GM21737 (cell line): ENCODE results near the gene PAPSS1.
"Not testable (repeated sequence)": the region's sequence is repeated elsewhere in the genome, so short reads cannot be mapped to it uniquely, and the experiment has no call there.

Experiments used
- ATAC-seq: cut with Tn5 transposase; IDR thresholded peaks from one replicate; pipeline ENCODE4 v1.9.1; 2021; ENCODE audit warnings: mild to moderate bottlenecking, moderate library complexity; ENCODE audit not compliant: unreplicated experiment

PAPSS1 gene

DNA sequence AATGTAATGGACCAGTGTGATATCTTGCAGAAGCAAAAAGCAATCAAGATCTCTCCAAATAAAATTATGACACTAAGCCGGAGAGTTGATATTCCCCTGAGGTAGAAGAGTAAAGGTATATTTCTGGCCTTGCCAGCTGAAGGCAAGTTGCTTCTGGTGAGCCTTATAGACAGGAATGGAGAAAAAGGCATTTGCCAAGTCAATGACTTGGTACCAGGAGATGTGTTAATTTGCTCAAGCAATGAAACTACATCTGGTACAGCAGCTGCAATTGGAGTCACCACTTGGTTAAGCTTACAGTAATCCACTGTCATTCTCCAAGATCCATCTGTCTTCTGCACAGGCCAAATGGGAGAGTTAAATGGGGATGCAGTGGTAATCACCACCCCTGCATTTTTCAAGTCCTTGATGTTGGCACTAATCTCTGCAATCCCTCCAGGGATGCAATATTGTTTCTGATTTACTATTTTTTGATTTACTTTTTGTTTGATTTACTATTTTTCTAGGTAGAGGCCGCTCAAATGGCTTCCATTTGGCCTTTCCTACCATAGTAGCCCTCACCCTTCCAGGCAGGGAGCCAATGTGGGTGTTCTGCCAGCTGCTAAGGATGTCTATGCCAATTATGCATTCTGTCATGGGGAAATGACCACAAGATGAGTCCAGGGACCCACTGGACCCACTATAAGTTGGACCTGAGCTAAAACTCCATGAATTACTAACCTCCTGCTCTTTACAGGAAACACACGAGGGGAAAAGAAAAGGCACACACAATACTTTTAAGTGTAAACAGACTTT lies 6.3 kb upstream of the PAPSS1 start:
- not testable (repeated sequence) for ATAC-seq

DNA sequence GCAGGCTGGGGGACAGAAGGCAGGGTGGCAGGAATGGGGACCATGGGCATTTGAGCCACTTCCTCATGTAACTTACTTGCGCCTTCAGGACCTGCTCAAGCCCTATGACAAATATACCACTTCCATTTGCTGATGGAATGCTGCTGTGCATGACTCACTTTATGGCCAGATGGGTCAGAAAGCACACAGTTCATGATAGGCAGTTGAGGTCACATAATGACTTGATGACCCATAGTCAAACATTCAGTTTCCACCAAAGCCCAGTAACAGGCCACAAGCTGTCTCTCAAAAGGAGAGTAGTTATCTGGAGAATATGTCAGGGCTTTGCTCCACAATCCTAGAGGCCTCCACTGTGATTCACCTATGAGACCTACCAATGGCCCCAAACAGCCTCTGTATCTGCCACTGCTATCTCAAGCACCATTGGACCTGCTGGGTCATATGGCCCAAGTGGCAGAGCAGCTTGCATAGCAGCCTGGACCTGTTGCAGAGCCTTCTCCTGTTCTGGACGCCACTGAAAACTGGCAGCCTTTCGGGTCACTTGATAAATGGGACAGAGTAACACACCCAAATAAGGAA lies 5.3 kb upstream of the PAPSS1 start:
- no peak for ATAC-seq

DNA sequence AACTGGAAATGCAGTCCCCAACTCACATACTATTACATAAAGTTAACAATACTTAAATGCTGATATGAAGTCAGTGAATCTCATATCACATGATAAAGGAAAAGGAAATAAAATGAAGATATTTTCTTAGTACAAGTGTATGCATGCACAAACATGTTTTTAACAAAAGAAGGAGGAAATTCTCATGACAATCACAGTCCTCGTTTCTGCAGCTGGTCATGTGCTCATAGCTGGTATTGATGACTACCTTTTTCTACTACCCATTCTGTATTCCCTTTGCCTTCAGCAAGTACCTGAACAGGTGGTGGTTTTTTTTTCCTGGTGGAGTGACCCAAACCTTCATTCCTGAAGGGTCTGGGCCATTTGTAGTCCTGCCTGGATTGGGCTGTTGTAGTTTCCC lies 3.3 kb upstream of the PAPSS1 start:
- not testable (repeated sequence) for ATAC-seq

DNA sequence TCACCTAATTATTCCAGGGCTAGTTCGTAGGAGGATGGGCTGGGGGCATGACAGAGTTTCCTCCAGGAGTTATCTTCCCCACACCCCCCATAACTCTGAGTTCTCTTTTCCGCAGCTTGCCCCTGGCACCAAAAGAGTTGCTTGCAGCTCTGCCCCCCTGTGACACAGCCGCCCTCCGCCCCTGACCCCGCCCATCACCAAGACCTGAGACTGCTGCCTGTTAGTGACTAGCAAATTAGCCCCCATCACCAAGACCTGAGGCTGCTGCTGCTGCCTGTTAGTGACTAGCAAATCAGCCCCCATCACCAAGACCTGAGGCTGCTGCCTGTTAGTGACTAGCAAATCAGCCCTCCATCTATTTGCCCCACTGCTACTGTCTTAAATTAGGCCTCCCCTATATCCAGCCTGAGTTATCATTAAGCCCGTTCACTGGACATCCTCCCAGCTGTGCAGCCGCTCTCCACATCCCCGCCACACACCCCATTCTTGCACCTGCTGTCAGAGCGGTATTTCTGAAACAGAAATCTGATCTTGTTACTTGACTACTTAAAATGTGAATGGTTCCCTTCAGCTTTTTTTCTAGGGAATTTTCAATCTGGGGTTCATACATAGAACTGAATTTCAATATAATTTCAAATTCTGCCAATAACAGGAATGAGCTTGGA lies 1.5 kb upstream of the PAPSS1 start:
- no peak for ATAC-seq

DNA sequence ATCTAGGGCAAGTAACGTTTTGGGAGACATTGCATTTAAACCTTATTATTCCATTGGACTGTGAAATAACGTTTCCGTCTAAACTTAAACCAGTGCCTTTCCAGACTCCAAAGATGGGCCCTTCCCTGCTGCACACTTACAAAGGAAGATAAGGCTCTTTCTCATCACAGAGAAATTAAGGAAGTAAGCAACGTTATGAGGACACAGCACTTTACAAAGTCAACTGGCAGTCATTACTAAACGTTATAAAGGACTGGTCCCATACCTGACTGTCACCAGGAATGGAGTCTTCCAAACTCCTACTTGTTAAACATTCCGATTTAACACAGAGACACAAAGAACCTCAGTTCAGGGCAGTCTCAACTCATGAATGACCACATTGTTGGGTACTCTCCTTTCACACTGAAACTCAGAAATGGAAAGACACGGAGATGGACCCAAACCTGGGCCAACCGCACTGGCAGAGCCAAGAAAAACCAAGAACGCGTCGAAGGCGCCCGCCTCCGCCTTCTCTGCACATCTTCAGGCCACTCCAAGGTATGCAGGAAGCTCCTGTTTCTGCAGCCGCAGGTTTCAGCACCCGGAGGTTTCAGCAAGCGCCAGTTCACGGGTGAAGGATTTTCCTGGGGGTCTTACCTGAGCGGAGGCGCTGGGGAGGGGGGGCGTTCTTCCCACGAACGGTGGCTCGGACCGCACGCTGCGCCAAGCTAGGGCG lies 670 bp downstream of the PAPSS1 start:
- ATAC-seq = peak; percentile 6

DNA sequence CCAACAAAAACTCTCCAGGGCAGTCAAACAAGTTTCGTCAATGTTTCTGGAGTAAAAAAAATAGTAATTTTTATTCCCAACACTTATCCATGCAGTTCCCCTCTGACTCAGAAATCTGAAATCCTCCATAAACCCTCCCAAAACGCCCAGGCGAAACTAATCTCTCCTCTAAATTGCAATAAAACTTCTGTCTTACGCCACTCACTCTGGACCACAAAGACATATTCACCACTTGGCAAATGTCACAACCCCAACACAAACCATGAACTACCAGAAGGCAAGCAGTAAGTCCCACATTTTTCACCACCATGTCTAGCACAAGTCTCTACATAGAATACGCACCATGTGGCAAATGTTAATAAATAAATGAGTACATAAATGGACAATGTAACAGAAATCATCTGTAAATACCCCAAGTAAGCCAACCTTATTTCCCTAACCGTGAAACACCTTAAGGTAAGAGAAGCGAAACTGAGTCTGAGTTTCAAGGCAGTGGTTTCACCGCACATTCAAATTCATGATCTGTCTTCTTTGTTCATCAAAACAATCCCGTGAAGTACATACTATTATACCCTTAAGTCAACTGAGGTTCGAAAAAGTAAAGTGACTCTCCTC lies 1.6 kb downstream of the PAPSS1 start:
- ATAC-seq = peak; percentile 22

DNA sequence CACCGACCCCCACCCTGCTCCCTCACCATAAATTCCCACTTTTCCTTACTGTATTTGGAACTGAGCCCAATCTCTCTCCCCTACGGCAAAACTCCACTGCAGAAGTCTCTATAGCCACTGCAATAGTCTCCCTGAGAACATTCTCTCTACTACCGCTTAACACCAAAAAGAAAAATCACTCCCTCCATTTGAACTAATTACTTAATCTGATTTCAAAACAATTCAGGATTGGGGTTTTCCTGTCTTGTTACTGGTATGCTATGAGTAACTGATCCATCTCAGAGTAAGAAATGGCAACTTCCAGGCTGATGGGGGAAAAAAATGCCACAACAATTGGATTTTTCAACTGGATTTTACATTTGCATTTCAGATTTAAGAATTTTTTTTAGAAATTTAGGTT lies 5.8 kb downstream of the PAPSS1 start:
- no peak for ATAC-seq

DNA sequence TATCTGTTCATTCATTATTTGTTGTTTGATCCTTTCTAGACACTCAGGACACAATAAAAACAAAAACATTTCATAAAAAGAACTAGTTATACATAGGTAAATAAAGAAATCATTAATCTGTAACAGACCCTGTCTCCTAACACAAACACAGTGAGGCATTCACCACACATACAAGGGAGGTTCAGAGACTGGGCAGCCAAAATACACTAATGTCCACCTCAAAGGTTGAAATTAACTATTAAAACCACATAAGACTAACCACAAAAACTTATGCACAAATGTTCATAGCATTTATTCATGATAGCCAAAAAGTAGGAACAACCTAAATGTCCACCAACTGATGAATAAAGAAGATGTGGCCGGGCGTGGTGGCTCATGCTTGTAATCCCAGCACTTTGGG lies 7.8 kb downstream of the PAPSS1 start:
- no peak for ATAC-seq

DNA sequence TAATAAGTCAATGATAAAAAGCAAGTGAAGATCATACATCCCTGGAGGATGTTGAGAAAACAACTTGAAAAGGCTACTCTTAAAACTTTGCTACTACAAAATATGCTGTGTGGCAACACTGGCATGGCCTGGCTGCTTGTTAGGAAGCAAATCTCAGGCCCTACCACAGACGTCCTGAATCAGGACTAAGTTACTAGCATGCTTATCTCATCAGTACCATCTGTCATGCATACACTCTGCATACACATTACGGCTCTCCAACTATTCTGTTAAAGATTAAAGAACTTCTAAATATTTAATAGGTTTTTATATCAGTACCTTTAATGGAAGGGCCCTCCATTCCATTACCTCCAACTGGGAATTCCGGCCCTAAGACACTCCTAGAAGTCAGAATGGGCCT lies 8.2 kb downstream of the PAPSS1 start:
- ATAC-seq = no peak

DNA sequence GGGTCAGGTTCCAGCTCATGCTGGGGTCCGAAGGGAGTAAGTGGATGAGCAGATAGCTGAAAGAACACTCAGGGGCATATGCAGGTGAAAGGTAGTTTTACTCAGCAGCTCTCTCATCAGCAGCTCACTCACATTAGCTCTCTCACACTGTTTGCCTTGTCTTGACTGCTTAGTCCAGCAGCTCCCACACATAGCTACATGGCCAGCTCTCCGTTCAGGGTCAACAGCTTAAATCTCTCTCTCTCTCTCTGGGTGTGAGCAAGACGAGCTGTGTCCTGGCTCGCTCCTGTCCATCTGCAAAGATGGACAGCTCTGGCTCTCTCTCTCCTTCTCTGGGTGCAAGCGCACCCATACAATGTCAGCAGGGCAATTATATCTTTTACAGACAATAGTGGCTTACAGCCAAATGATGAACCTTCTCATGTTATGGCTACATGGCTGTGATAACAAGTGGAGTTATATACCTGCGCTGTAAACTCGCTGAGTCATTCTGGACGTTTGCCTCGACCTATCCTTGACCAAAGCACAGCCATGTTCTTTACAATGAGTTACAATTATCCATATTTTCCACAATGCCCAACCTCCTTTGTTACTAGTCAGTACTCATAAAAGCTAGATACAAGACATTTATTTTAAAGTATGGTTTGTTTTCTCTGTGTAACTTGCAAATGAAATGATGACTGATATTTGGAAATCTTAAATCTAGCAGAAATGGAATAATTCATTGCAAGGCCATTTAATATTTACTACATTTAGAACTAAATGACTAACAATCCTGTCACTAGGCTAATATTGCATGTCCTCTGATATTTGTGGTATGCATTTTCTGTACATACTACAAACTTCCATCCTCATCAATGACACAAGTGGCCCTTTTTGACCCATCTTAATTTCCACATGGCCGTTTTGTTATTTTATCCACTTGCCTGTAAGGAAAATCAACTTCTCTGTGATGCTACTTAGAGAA lies 9.3 kb downstream of the PAPSS1 start:
- ATAC-seq = no peak

DNA sequence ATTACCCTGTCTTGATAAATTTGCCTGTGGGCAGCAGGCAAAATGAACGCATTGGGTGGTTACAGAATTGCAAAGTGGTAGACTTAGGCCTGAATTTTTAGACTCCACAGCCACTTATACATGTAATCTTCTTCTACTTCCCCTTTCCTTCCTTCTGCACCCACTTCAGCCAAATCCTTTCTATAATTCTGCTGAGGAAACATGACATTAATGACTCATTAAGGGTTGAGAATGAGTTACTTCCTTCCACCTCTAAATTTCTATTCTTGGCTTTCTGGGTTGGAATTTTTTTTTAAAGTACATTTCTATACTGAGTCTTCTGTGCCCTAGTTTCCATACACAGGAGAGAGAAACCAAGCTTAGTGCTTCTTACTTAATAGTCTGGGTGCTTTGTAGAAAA lies 10.1 kb downstream of the PAPSS1 start:
- no peak for ATAC-seq

DNA sequence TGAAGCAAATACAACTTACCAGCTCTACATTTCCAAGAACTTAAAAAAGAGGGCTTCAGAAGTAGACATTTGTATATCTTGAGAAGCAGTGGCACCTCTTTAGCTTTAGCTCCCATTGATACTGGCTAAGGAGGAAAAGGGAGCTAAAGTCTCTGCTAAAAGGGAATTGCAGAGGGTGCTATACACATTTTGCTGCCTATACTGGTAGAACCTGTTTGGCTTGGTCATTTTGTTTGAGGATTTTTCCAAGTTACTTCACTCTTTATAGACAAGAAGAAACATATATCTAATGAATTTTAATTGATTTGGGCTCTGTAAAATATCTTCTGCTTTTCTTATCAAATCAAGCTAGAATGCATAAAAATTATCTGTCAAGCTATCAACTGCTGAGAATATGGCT lies 11.8 kb downstream of the PAPSS1 start:
- no peak for ATAC-seq

DNA sequence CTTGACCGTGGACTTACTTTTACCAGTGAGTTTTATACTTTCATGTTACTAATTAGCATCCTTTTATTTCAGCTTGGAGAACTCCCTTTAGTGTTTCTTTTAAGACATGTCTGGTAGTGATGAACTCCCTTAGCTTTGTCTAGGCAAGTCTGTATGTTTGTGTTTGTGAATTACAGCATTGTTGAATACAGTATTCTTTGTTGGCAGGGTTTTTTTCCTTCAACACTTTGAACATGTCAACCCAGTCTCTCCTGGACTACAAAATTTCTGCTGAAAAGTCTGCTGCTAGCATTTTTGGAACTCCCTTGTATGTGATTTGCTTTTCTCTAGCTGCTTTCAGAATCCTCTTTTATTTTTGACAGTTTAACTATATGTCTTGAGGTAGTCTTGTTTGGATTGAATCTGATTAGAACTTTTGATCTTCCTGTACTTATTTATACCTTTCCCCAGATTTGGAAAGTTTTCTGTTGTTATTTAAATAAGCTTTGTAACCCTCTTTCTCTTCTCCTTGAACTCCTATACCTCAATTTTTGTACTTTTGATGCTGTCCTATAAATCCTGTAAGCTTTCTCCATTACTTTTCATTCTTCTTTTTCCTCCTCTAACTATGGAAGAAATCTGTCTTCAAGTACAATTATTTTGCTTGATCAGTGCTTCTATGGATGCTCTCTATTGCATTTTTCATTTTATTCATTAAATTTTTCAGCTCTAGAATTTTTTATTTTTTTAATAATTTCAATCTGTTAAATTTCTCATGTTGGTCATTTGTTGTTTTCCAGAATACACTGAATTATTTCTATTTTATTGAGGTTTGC lies 14.1 kb downstream of the PAPSS1 start:
- no peak for ATAC-seq

DNA sequence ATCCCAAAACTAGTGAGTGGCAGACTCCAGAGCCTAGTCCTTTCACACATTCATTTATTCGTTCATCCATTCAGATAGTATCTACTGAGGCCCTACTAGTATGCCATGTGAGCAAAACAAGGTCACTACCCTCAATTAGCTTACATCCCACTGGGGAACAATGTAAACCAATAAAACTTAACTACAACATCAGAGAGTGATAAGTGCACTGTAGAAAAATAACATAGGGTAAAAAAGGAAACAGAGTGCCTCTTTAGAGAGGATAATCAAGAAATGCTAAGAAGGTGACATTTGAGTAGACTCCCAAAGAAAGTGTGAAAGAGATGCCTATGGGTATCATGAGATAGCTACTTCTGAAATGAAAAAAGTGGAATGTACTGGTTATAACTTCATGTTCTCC lies 18.5 kb downstream of the PAPSS1 start:
- no peak for ATAC-seq

DNA sequence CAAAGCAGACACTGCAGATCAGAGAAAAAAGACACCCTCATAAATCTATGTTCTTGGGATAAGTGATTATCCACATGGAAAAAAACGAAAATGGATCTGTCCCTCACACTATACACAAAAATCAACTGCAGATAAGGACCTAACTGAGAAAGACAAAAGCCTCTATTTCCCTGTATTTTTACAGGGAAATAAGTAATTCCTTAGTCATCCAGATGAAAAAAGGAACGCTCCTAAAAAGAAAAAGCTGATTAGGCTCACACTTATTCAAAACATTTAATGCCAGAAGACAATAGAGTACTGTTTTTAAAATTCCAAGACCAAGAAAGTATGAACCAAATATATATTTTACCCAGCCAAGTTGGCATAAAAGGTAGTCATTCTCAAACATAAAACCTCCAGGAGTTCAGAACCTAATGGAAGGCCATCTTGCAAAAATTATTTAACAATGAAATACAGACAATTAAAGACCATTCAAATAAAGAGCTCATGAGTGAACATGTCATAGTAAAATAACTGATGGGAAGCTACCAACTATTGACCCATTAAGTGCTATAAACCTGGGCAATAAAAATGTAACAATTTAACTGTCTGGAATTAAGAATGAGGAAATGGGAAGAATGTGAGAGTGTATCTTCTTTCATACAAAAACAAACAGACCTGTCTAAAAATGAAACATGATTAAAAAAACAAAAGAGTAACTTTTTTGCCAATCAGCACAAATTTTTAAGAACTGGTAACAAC lies 20.4 kb downstream of the PAPSS1 start:
- ATAC-seq = no peak

DNA sequence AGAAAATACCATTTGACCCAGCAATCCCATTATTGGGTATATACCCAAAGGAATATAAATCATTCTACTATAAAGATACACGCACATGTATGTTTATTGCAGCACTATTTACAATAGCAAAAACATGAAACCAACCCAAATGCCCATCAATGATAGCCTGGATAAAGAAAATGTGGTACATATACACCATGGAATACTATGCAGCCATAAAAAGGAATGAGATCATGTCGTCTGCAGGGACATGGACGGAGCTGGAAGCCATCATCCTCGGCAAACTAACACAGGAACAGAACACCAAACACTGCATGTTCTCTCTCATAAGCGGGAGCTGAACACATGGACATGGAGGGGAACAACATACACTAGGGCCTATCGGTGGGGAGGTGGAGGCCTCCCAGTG lies 23.8 kb downstream of the PAPSS1 start:
- not testable (repeated sequence) for ATAC-seq

DNA sequence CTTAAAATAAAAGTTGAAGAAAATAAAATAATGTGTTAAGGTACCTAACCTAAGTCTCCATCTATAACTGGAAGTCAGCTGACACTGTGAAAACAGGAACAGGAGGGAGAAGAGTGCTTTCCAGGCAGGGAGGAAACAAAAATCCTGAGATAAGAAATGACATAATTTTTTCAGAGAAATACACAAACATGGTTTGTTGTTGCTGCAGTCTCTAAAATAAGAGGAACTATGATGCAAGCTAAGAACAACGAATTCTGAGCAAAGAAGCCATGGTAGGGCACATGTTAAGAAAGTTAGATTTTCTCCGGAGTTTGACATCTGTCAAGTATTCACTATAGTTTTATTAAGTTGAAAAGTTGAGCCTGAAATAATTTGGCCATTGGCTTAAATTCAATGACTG lies 26.9 kb downstream of the PAPSS1 start:
- ATAC-seq = no peak

DNA sequence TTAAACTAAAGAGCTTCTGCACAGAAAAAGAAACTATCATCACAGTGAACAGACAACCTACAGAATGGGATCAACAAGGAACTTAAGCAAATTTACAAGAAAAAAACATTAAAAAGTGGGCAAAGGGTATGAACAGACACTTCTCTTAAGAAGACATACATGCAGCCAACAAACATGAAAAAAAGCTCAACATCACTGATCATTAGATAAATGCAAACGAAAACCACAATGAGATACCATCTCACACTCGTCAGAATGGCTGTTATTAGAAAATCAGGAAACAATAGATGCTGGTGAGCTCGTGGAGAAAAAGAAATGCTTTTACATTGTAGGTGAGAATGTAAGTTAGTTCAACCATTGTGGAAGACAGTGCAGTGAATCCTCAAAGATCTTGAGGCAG lies 27.8 kb downstream of the PAPSS1 start:
- no peak for ATAC-seq

DNA sequence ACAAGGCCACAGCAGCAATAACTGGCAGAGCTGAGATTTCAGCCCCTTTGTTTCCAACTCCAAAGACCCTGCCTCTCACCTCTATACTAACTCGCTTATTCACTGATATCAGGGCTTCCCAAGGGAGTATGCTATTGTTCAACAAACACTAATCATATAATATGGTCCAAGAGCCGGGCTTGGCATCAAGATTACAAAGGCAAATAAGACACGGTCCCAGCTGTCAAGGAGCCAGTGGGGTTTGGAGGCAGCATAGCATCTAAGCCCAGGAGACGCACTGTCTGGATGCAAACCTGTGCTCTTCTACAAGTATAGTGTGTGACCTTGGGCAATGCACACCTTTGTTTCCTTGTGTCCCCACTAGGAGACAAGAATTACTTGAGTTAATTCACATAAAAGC lies 28.7 kb downstream of the PAPSS1 start:
- ATAC-seq = no peak
